HCT116 (cell line): ENCODE results near the gene DIS3L2. TPM values are rescaled to one million over a fixed set of nuclear protein-coding genes. Genes with fewer than 3 reads are reported as not detected.

Source experiments
- ATAC-seq: fragments of 200-7000 bp; cut with Tn5 transposase; 2 replicates; pipeline ENCODE4 v1.9.1; 2020; ENCODE audit warnings: mild to moderate bottlenecking, moderate library complexity
- BruUV-seq: library from RNA; stranded (reverse); fragments of 400-500 nt; replicated peaks from 2 replicates; lab custom pipeline; 2021; lab: Mats Ljungman, UMichigan
- CTCF ChIA-PET: fragments of 300-600 bp; sonication (Branson Sonifier 250); formaldehyde crosslinking; loops from one replicate; lab custom pipeline; 2021; ENCODE audit warnings: antibody characterized with exemption; lab: Charles Lee
- POLR2A ChIA-PET: fragments of 300-600, 350-600 bp; sonication (Branson Sonifier 250); formaldehyde crosslinking; loops from one replicate; lab custom pipeline; 2021; ENCODE audit warnings: antibody characterized with exemption; lab: Charles Lee
- RAD21 ChIA-PET, 2 experiments: fragments of 300-600 bp; sonication (Branson Sonifier 250); formaldehyde crosslinking; loops; one replicate each; lab custom pipeline; 2023; ENCODE audit warnings: low total read pairs in 2 of 2; ENCODE audit not compliant: uncharacterized antibody in 2 of 2, unreplicated experiment in 2 of 2, low non-redundant PET in 1 of 2; lab: Charles Lee
- DNase-seq: peaks from one replicate; pipeline ENCODE4 v3.0.0-alpha.2; 2010; ENCODE audit warnings: low read depth, low spot score
- H2AFZ ChIP-seq: fragments of 200-600 bp; shearing (Covaris generic), sonication (generic); 2 replicates; pipeline ENCODE4 v1.6.1; 2017; ENCODE audit warnings: low read depth, mixed run types, mixed read lengths, antibody characterized with exemption, low read length; ENCODE audit not compliant: poor library complexity, severe bottlenecking
- H3K27ac ChIP-seq: 2 replicates; pipeline ENCODE4 v1.5.1; 2012; ENCODE audit warnings: low read depth, low read length
- H3K27me3 ChIP-seq: fragments of 200-600 bp; sonication (generic); 2 replicates; pipeline ENCODE4 v1.6.1; 2016; ENCODE audit warnings: mixed run types, low read length, mixed read lengths; ENCODE audit not compliant: insufficient read depth
- H3K36me3 ChIP-seq, 2 experiments: fragments of 200-500 bp in 1 of 2; fragments of 200-600 bp in 1 of 2; sonication (Bioruptor generic) in 1 of 2; sonication (generic) in 1 of 2; 2 replicates each; pipeline versions ENCODE4 v1.5.1 to v1.6.1; 2014 to 2016; ENCODE audit warnings: low read length in 2 of 2, inconsistent platforms in 1 of 2, mixed read lengths in 1 of 2, mixed run types in 1 of 2; ENCODE audit not compliant: insufficient read depth in 2 of 2, control insufficient read depth in 1 of 2
- H3K4me1 ChIP-seq, 2 experiments: fragments of 200-600 bp in 1 of 2; sonication (generic) in 1 of 2; 2 replicates each; pipeline versions ENCODE4 v1.5.1 to v1.6.1; 2012 to 2017; ENCODE audit warnings: low read length in 2 of 2, inconsistent platforms in 1 of 2, mild to moderate bottlenecking in 1 of 2, mixed read lengths in 1 of 2, mixed run types in 1 of 2, moderate library complexity in 1 of 2; ENCODE audit not compliant: insufficient read depth in 2 of 2, control insufficient read depth in 1 of 2
- H3K4me2 ChIP-seq: fragments of 200-600 bp; sonication (generic); 2 replicates; pipeline ENCODE4 v1.6.1; 2017; ENCODE audit warnings: mixed run types, low read length, mixed read lengths
- H3K4me3 ChIP-seq, 2 experiments: fragments of 200-600 bp in 1 of 2; sonication (generic) in 1 of 2; replicated peaks in 1 of 2; 2 replicates each; pipeline ENCODE4 v1.5.1; 2011 to 2016; ENCODE audit warnings: low read length in 2 of 2, control low read depth in 1 of 2, low read depth in 1 of 2, mild to moderate bottlenecking in 1 of 2, mixed read lengths in 1 of 2, mixed run types in 1 of 2
- H3K79me2 ChIP-seq: fragments of 200-600 bp; sonication (generic); 2 replicates; pipeline ENCODE4 v1.6.1; 2017; ENCODE audit warnings: mild to moderate bottlenecking, mixed run types, low read length, moderate library complexity, mixed read lengths; ENCODE audit not compliant: insufficient read depth
- H3K9ac ChIP-seq: fragments of 200-600 bp; sonication (generic); 2 replicates; pipeline ENCODE4 v1.6.1; 2016; ENCODE audit warnings: low read length, mixed read lengths
- H3K9me2 ChIP-seq: fragments of 200-600 bp; sonication (generic), shearing (Covaris generic); 2 replicates; pipeline ENCODE4 v1.6.1; 2017; ENCODE audit warnings: mixed run types, mild to moderate bottlenecking, moderate library complexity; ENCODE audit not compliant: insufficient read depth
- H3K9me3 ChIP-seq, 2 experiments: fragments of 200-500 bp in 1 of 2; fragments of 200-600 bp in 1 of 2; sonication (Bioruptor generic) in 1 of 2; sonication (generic) in 1 of 2; 2 replicates each; pipeline ENCODE4 v1.6.1; 2014 to 2017; ENCODE audit warnings: low read length in 2 of 2, mixed read lengths in 2 of 2, inconsistent platforms in 1 of 2, low read depth in 1 of 2, mild to moderate bottlenecking in 1 of 2, mixed run types in 1 of 2, moderate library complexity in 1 of 2; ENCODE audit not compliant: control insufficient read depth in 1 of 2, insufficient read depth in 1 of 2
- H4K20me1 ChIP-seq: fragments of 200-600 bp; sonication (generic), shearing (Covaris generic); 2 replicates; pipeline ENCODE4 v1.6.1; 2017; ENCODE audit warnings: mixed run types, mild to moderate bottlenecking, moderate library complexity; ENCODE audit not compliant: insufficient read depth
- CTCF ChIP-seq, 3 experiments: fragments of 200-600 bp in 1 of 3; sonication (generic) in 1 of 3; IDR thresholded peaks in 2 of 3; conservative IDR thresholded peaks in 1 of 3; 2 replicates each; pipeline ENCODE4 v1.5.1; 2012 to 2017; ENCODE audit warnings: low read depth in 2 of 3, low read length in 2 of 3, antibody characterized with exemption in 1 of 3, borderline replicate concordance in 1 of 3, control low read depth in 1 of 3, mild to moderate bottlenecking in 1 of 3, mixed read lengths in 1 of 3, mixed run types in 1 of 3, moderate library complexity in 1 of 3; ENCODE audit not compliant: insufficient read depth in 1 of 3
- JUND ChIP-seq: IDR thresholded peaks from 2 replicates; pipeline ENCODE4 v1.6.1; 2012
- YY1 ChIP-seq: IDR thresholded peaks from 2 replicates; pipeline ENCODE4 v1.6.1; 2011; ENCODE audit warnings: low read length, low read depth, moderate library complexity, mild to moderate bottlenecking; ENCODE audit not compliant: insufficient replicate concordance; ENCODE audit errors: extremely low read depth
- ZFX ChIP-seq: fragments of 450-650 bp; IDR thresholded peaks from 2 replicates; pipeline ENCODE4 v1.6.1; 2017
- intact Hi-C: fragments of 100-400 bp; cut with micrococcal nuclease; formaldehyde crosslinking; loops from 2 replicates; pipeline ENCODE4 v1.10.0; 2022
- total RNA-seq: library from RNA; stranded (reverse); gene quantifications from one replicate; pipeline ENCODE4 v1.2.1, GENCODE V29; 2021; ENCODE audit not compliant: unreplicated experiment
- TF ChIP-seq, protein P1 (sequence below): IDR thresholded peaks from 2 replicates; pipeline ENCODE4 v1.6.1; 2012; ENCODE audit warnings: low read depth

The DIS3L2 gene
- total RNA-seq, 1 experiment from 2014 or later: 42.5 TPM

- CTCF ChIA-PET: no interaction called here
- intact Hi-C loops: no loop called here
These were observed 30.0 kb upstream of the DIS3L2 start for GRCh38 chr2:231931481-231931915.

More at GRCh38 chr2:231931481-231931915, 30.0 kb upstream of the DIS3L2 start:
- no peaks in the 10 kb centered on the region for H3K79me2 ChIP-seq
- no peaks in the 10 kb centered on the region for H3K36me3 ChIP-seq
- H3K9ac ChIP-seq: no peak overlapping the region
- H3K27me3 ChIP-seq: no peaks in the 10 kb centered on the region
- H3K9me2 ChIP-seq: no peaks in the 10 kb centered on the region
- H3K27ac ChIP-seq: no peak overlapping the region
- H3K4me1 ChIP-seq: no peaks in the 10 kb centered on the region
- H3K9me3 ChIP-seq: no peaks in the 10 kb centered on the region
- ATAC-seq: no peak
- DNase-seq: no peak
- no peak overlapping the region for H2AFZ ChIP-seq
- TF ChIP-seq ZFX (no peak), YY1 (no peak), CTCF (IDR thresholded peaks at IDR 0.05 in 2 of 3, conservative IDR thresholded peaks at IDR 0.05 in 1 of 3; ENCODE audit: borderline replicate concordance in 1 of 3, insufficient read depth in 1 of 3, low read depth in 2 of 3, low read length in 2 of 3) (no peak), JUND (no peak)
- TF ChIP-seq, protein P1, sequence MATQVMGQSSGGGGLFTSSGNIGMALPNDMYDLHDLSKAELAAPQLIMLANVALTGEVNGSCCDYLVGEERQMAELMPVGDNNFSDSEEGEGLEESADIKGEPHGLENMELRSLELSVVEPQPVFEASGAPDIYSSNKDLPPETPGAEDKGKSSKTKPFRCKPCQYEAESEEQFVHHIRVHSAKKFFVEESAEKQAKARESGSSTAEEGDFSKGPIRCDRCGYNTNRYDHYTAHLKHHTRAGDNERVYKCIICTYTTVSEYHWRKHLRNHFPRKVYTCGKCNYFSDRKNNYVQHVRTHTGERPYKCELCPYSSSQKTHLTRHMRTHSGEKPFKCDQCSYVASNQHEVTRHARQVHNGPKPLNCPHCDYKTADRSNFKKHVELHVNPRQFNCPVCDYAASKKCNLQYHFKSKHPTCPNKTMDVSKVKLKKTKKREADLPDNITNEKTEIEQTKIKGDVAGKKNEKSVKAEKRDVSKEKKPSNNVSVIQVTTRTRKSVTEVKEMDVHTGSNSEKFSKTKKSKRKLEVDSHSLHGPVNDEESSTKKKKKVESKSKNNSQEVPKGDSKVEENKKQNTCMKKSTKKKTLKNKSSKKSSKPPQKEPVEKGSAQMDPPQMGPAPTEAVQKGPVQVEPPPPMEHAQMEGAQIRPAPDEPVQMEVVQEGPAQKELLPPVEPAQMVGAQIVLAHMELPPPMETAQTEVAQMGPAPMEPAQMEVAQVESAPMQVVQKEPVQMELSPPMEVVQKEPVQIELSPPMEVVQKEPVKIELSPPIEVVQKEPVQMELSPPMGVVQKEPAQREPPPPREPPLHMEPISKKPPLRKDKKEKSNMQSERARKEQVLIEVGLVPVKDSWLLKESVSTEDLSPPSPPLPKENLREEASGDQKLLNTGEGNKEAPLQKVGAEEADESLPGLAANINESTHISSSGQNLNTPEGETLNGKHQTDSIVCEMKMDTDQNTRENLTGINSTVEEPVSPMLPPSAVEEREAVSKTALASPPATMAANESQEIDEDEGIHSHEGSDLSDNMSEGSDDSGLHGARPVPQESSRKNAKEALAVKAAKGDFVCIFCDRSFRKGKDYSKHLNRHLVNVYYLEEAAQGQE: no peak
- no TSS peak for BruUV-seq
- H3K4me3 ChIP-seq: no peak overlapping the region
- ChIA-PET RAD21 (no interaction called here), POLR2A (no interaction called here)
- no peak overlapping the region for H3K4me2 ChIP-seq
- no peaks in the 10 kb centered on the region for H4K20me1 ChIP-seq
